Measurements from ENCODE around the gene EIF4G3.
"Not testable (repeated sequence)": the region's sequence is repeated elsewhere in the genome, so short reads cannot be mapped to it uniquely, and the experiment has no call there.

The EIF4G3 gene

GRCh38 chr1:21106709-21107108, 70.0 kb downstream of the EIF4G3 start:
- no peak for DNase-seq (ENCODE audit: low read depth in 2 of 2)

- DNase-seq (ENCODE audit: low read depth in 2 of 2), result no peak
Measured at GRCh38 chr1:21106238-21106637, 70.5 kb downstream of the EIF4G3 start.

GRCh38 chr1:21105807-21106206, 70.9 kb downstream of the EIF4G3 start:
- DNase-seq (ENCODE audit: low read depth in 2 of 2), result no peak

- no peak for DNase-seq (ENCODE audit: low read depth in 2 of 2)
Measured at GRCh38 chr1:21104683-21105082, 72.0 kb downstream of the EIF4G3 start.

- no peak for DNase-seq (ENCODE audit: low read depth in 2 of 2)
Measured at GRCh38 chr1:21100481-21100921, 76.2 kb downstream of the EIF4G3 start.

- no peak for DNase-seq (ENCODE audit: low read depth in 2 of 2)
Measured at GRCh38 chr1:21099869-21100131, 76.9 kb downstream of the EIF4G3 start.

GRCh38 chr1:21099034-21099868, 77.4 kb downstream of the EIF4G3 start:
- no peak for DNase-seq (ENCODE audit: low read depth in 2 of 2)

- no peak for DNase-seq (ENCODE audit: low read depth in 2 of 2)
Measured at GRCh38 chr1:21098186-21098915, 78.3 kb downstream of the EIF4G3 start.

GRCh38 chr1:21097729-21098128, 79.0 kb downstream of the EIF4G3 start:
- no peak for DNase-seq (ENCODE audit: low read depth in 2 of 2)

- no peak for DNase-seq (ENCODE audit: low read depth in 2 of 2)
Measured at GRCh38 chr1:21095976-21096375, 80.7 kb downstream of the EIF4G3 start.

- DNase-seq (ENCODE audit: low read depth in 2 of 2), result not testable (repeated sequence)
Measured at GRCh38 chr1:21094282-21094681, 82.4 kb downstream of the EIF4G3 start.

- not testable (repeated sequence) for DNase-seq (ENCODE audit: low read depth in 2 of 2)
Measured at GRCh38 chr1:21093271-21093958, 83.3 kb downstream of the EIF4G3 start.

GRCh38 chr1:21092545-21092944, 84.2 kb downstream of the EIF4G3 start:
- DNase-seq (ENCODE audit: low read depth in 2 of 2), result not testable (repeated sequence)

GRCh38 chr1:21091053-21091690, 85.5 kb downstream of the EIF4G3 start:
- DNase-seq (ENCODE audit: low read depth in 2 of 2), result not testable (repeated sequence)

GRCh38 chr1:21090463-21090862, 86.2 kb downstream of the EIF4G3 start:
- DNase-seq (ENCODE audit: low read depth in 2 of 2), result no peak

GRCh38 chr1:21089731-21090130, 87.0 kb downstream of the EIF4G3 start:
- no peak for DNase-seq (ENCODE audit: low read depth in 2 of 2)

GRCh38 chr1:21089299-21089698, 87.4 kb downstream of the EIF4G3 start:
- DNase-seq (ENCODE audit: low read depth in 2 of 2), result no peak

GRCh38 chr1:21084111-21084810, 92.4 kb downstream of the EIF4G3 start:
- no peak for DNase-seq (ENCODE audit: low read depth in 2 of 2)

- DNase-seq (ENCODE audit: low read depth in 2 of 2), result no peak
Measured at GRCh38 chr1:21082073-21082472, 94.6 kb downstream of the EIF4G3 start.

GRCh38 chr1:21077085-21077484, 99.6 kb downstream of the EIF4G3 start:
- DNase-seq (ENCODE audit: low read depth in 2 of 2), result no peak

GRCh38 chr1:21072721-21073120, 104.0 kb downstream of the EIF4G3 start:
- DNase-seq (ENCODE audit: low read depth in 2 of 2), result no peak

GRCh38 chr1:21069549-21069948, 107.1 kb downstream of the EIF4G3 start:
- no peak for DNase-seq (ENCODE audit: low read depth in 2 of 2)

Data from stimulated activated CD4-positive, alpha-beta T cell treated with anti-CD3 and anti-CD28 coated beads, Interleukin-1b, Interleukin-23, amount 100 ng/mL, for 1 hour (primary cell).